ENCODE results near the gene RTF2. TPM values are rescaled to one million over a fixed set of nuclear protein-coding genes. Genes with fewer than 3 reads are reported as not detected.

RTF2 gene
- total RNA-seq = 64.0 and 64.7 TPM in 2 replicates

DNA sequence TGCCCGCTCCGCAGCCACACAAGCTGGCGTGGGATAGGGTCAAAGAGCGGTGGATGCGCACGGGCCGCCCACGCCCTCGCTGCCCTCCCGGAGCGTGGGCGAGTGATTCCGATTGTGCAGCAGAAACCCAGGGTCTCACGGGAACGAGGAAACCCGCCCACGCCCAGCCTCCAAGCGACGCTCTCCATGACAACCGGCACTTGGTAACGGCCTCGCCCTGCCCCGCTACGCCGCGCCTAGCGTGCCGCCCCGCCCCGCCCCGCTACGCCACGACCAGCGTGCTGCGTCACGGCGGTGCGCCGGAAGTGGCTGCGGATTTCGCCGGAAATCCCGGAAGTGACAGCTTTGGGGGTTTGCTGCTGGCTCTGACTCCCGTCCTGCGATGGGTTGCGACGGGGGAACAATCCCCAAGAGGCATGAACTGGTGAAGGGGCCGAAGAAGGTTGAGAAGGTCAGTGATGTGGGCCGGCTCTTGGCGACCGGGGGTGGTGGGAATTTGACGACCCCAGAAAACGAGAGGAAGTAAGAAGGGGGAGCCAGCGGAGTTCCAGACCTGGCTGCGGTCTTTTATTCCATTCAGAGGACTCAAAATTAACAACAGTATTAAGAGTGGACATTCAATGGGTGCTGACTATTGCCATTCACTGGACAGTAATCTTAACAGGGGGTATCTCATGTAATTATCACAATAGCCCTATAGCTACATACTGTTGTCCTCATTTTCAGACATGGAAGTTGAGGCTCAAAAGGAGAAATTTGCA is at the start of gene RTF2:
RTF2 (plus strand) TSS at position 312 of the 761 bp plus-strand sequence; CDS start at position 383, 71 bp downstream.

DNA sequence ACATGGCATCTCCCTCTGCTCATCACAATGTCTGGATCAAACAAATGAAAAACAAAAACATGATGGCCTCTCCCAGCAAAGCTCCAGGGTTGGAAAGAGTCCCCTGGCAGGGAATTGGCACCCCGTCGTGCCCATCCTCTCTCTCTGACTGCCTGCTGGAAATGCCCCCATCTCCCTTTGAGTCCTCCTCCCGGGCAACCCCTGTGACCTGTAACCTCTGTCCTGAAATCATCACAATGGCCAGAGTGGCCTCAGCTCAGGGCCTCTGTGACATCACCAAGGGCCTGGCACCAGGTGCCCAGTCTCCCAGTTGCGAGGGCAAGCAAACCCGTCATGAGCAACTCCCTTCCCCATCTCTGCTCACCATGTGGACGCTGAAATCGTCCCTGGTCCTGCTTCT is 56.0 kb downstream of the RTF2 start, which contains the start of gene FAM209A:
FAM209A (plus strand) TSS at position 301 of the 400 bp plus-strand sequence; CDS start at position 366, 65 bp downstream.

DNA sequence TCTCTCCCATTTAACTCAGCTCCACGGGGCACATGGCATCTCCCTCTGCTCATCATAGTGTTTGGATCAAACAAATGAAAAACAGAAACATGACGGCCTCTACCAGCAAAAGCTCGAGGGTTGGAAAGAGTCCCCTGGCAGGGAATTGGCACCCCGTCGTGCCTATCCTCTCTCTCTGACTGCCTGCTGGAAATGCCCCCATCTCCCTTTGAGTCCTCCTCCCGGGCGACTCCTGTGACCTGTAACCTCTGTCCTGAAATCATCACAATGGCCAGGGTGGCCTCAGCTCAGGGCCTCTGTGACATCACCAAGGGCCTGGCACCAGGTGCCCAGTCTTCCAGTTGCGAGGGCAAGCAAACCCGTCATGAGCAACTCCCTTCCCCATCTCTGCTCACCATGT is 64.5 kb downstream of the RTF2 start, which contains the start of gene FAM209B:
FAM209B (plus strand) TSS at position 301 of the 400 bp plus-strand sequence; CDS start at position 397, 96 bp downstream.

Small RNA genes lying within 50 kb of the gene (small RNA-seq; reads per million reads assigned to genes)
- gene RPL39P = not detected

Other genes starting within 250 kb of the RTF2 start
- not detected in 2 replicates for gene MC3R, start 219.9 kb upstream of the RTF2 start, total RNA-seq
- 70.9 and 73.0 TPM in 2 replicates for gene FAM210B, start 109.7 kb upstream of the RTF2 start, total RNA-seq
- 50.0 and 90.5 TPM in 2 replicates for gene AURKA, start 76.4 kb upstream of the RTF2 start, total RNA-seq
- 44.7 and 54.3 TPM in 2 replicates for gene CSTF1, start 76.0 kb upstream of the RTF2 start, total RNA-seq
- under 0.01 TPM in 1 of 2 replicates, not detected in the other for gene CASS4, start 56.4 kb upstream of the RTF2 start, total RNA-seq
- gene FAM209A, start 56.1 kb downstream of the RTF2 start, total RNA-seq = not detected in 2 replicates
- not detected in 2 replicates for gene FAM209B, start 64.6 kb downstream of the RTF2 start, total RNA-seq
- not detected in 2 replicates for gene TFAP2C, start 160.7 kb downstream of the RTF2 start, total RNA-seq

Data from thoracic aorta endothelial cell (primary cell).